Mesenchymal stem cell (in vitro differentiated cells and primary cell): ENCODE measurements around the gene CTNNA1.

Experiments
- DNase-seq: peaks from one replicate; pipeline ENCODE4 v3.0.0-alpha.2; 2013
- H2AFZ ChIP-seq: one replicate; pipeline ENCODE4 v1.6.1; 2013; ENCODE audit warnings: low read depth, mild to moderate bottlenecking, control low read depth, inconsistent platforms, low read length, moderate library complexity
- H2AK5ac ChIP-seq: 2 replicates; pipeline ENCODE4 v1.6.1; 2013; ENCODE audit warnings: low read length, moderate library complexity, mild to moderate bottlenecking, inconsistent platforms; ENCODE audit not compliant: severe bottlenecking
- H2BK120ac ChIP-seq: one replicate; pipeline ENCODE4 v1.6.1; 2013; ENCODE audit warnings: low read depth, mild to moderate bottlenecking, inconsistent platforms, low read length, moderate library complexity
- H2BK12ac ChIP-seq, 2 experiments: one replicate each; pipeline ENCODE4 v1.6.1; 2013; ENCODE audit warnings: inconsistent platforms in 2 of 2, low read length in 2 of 2, mild to moderate bottlenecking in 2 of 2, moderate library complexity in 2 of 2, control low read depth in 1 of 2
- H2BK15ac ChIP-seq: one replicate; pipeline ENCODE4 v1.6.1; 2013; ENCODE audit warnings: mild to moderate bottlenecking, low read depth, inconsistent platforms; ENCODE audit not compliant: poor library complexity, severe bottlenecking
- H2BK5ac ChIP-seq: 2 replicates; pipeline ENCODE4 v1.6.1; 2013; ENCODE audit warnings: low read depth, mild to moderate bottlenecking, low read length, control low read depth, inconsistent platforms; ENCODE audit not compliant: poor library complexity, severe bottlenecking
- H3K14ac ChIP-seq, 2 experiments: one replicate each; pipeline ENCODE4 v1.6.1; 2013; ENCODE audit warnings: inconsistent platforms in 2 of 2, low read length in 2 of 2, control low read depth in 1 of 2, mild to moderate bottlenecking in 1 of 2, moderate library complexity in 1 of 2
- H3K18ac ChIP-seq, 2 experiments: one replicate each; pipeline ENCODE4 v1.6.1; 2013; ENCODE audit warnings: inconsistent platforms in 2 of 2, low read length in 2 of 2, control low read depth in 1 of 2, low read depth in 1 of 2, mild to moderate bottlenecking in 1 of 2
- H3K23ac ChIP-seq, 2 experiments: one replicate each; pipeline ENCODE4 v1.6.1; 2013; ENCODE audit warnings: inconsistent platforms in 2 of 2, low read length in 2 of 2, mild to moderate bottlenecking in 2 of 2, moderate library complexity in 2 of 2, control low read depth in 1 of 2
- H3K27ac ChIP-seq: 2 replicates; pipeline ENCODE4 v1.5.1; 2013; ENCODE audit warnings: mild to moderate bottlenecking, moderate library complexity, low read length, control low read depth, inconsistent platforms; ENCODE audit not compliant: poor library complexity, severe bottlenecking
- H3K27me3 ChIP-seq, 2 experiments: 2 replicates each; pipeline versions ENCODE4 v1.6.1 to v1.7.0; 2013; ENCODE audit warnings: low read length in 2 of 2, mild to moderate bottlenecking in 2 of 2, moderate library complexity in 2 of 2, control low read depth in 1 of 2, inconsistent platforms in 1 of 2; ENCODE audit not compliant: control insufficient read depth in 1 of 2, insufficient read depth in 1 of 2
- H3K36me3 ChIP-seq, 2 experiments: 2 replicates each; pipeline versions ENCODE4 v1.6.1 to v1.7.0; 2013; ENCODE audit warnings: low read length in 2 of 2, control low read depth in 1 of 2, inconsistent platforms in 1 of 2, low read depth in 1 of 2, mild to moderate bottlenecking in 1 of 2; ENCODE audit not compliant: insufficient read depth in 2 of 2, control insufficient read depth in 1 of 2
- H3K4ac ChIP-seq, 2 experiments: one replicate each; pipeline ENCODE4 v1.6.1; 2013; ENCODE audit warnings: inconsistent platforms in 2 of 2, low read length in 2 of 2, mild to moderate bottlenecking in 2 of 2, moderate library complexity in 2 of 2, control low read depth in 1 of 2, low read depth in 1 of 2
- H3K4me1 ChIP-seq: 2 replicates; pipeline ENCODE4 v1.6.1; 2013; ENCODE audit warnings: low read depth, low read length, control low read depth; ENCODE audit not compliant: control insufficient read depth, insufficient read depth
- H3K4me2 ChIP-seq: 2 replicates; pipeline ENCODE4 v1.6.1; 2013; ENCODE audit warnings: low read length, mild to moderate bottlenecking, inconsistent platforms; ENCODE audit not compliant: poor library complexity, severe bottlenecking
- H3K4me3 ChIP-seq, 2 experiments: 2 replicates each; pipeline versions ENCODE4 v1.5.1 to v1.7.0; 2013; ENCODE audit warnings: low read length in 2 of 2, mild to moderate bottlenecking in 2 of 2, control low read depth in 1 of 2, low read depth in 1 of 2; ENCODE audit not compliant: insufficient read depth in 1 of 2
- H3K79me1 ChIP-seq: replicated peaks from 2 replicates; pipeline ENCODE4 v1.6.1; 2013; ENCODE audit warnings: mild to moderate bottlenecking, control low read depth, low read length, inconsistent platforms; ENCODE audit not compliant: poor library complexity, severe bottlenecking
- H3K9ac ChIP-seq: 2 replicates; pipeline ENCODE4 v1.7.0; 2013; ENCODE audit warnings: mild to moderate bottlenecking, low read length, moderate library complexity
- H3K9me3 ChIP-seq: 2 replicates; pipeline ENCODE4 v1.7.0; 2013; ENCODE audit warnings: mild to moderate bottlenecking, low read length; ENCODE audit not compliant: control insufficient read depth
- H4K8ac ChIP-seq: one replicate; pipeline ENCODE4 v1.6.1; 2013; ENCODE audit warnings: inconsistent platforms, mild to moderate bottlenecking, low read length, moderate library complexity
- H4K91ac ChIP-seq: one replicate; pipeline ENCODE4 v1.6.1; 2013; ENCODE audit warnings: mild to moderate bottlenecking, low read length, inconsistent platforms
- WGBS: methylation state at CpG from one replicate; pipeline ENCODE4 v1.1.7; 2013; ENCODE audit warnings: mixed read lengths; 5-methylcytosine and 5-hydroxymethylcytosine counted together

Gene CTNNA1

DNA sequence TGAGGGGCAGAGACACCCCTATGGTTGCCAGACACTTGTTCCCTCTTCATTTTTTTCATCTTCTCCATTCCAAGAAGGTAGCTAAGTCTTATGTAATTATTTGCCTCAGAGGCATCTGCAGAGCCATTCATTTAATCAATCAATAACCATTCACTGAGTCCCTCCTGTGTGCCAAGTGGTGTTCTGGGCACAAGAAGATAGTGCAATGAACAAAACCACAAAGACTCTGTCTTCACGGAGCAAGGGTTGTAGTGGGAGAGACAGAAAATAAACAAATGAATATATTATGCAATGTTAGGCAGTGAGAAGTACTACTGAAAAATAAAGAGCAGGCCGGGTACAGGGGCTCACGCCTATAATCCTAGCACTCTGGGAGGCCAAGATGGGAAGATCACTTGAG, 41.4 kb upstream of the CTNNA1 start:
- Histone ChIP-seq H2BK5ac (no peak overlapping the region), H2BK120ac (no peak overlapping the region), H3K4me2 (no peak overlapping the region), H2BK15ac (no peak overlapping the region), H2BK12ac (no peak overlapping the region), H3K27ac (no peak overlapping the region), H3K18ac (no peak overlapping the region), H3K27me3 (peaks cover 0 to 4% of the 10 kb centered on the region in 2 experiments), H4K8ac (no peak overlapping the region), H3K4me3 (no peak overlapping the region), H3K9ac (no peak overlapping the region), H3K23ac (no peak overlapping the region), H3K4me1 (peaks cover 5% of the 10 kb centered on the region), H3K4ac (no peak overlapping the region), H3K14ac (no peak overlapping the region), H2AFZ (no peak overlapping the region), H3K9me3 (no peaks in the 10 kb centered on the region), H4K91ac (no peak overlapping the region), H3K79me1 (no peaks in the 10 kb centered on the region), H3K36me3 (no peaks in the 10 kb centered on the region), H2AK5ac (no peak overlapping the region)
- DNase-seq = peak; percentile 50
- 65% methylated on average over 3 of the region's 3 CpGs for WGBS

- Histone ChIP-seq H4K91ac (no peak overlapping the region), H3K27ac (no peak overlapping the region), H4K8ac (no peak overlapping the region), H3K4me3 (no peak overlapping the region), H3K79me1 (no peaks in the 10 kb centered on the region), H2AK5ac (no peak overlapping the region), H2AFZ (no peak overlapping the region), H3K4me2 (no peak overlapping the region), H3K4ac (no peak overlapping the region), H3K23ac (no peak overlapping the region), H3K4me1 (peaks cover 5% of the 10 kb centered on the region), H3K18ac (no peak overlapping the region), H3K9ac (no peak overlapping the region), H2BK12ac (no peak overlapping the region), H2BK15ac (no peak overlapping the region), H3K36me3 (no peaks in the 10 kb centered on the region), H3K9me3 (no peaks in the 10 kb centered on the region), H3K14ac (no peak overlapping the region), H3K27me3 (peaks cover 0 to 4% of the 10 kb centered on the region in 2 experiments), H2BK5ac (no peak overlapping the region), H2BK120ac (no peak overlapping the region)
- no peak for DNase-seq
- WGBS = 90% methylated on average over 6 of the region's 8 CpGs
These were observed 40.9 kb upstream of the CTNNA1 start for GRCh38 chr5:138712324-138712723.

DNA sequence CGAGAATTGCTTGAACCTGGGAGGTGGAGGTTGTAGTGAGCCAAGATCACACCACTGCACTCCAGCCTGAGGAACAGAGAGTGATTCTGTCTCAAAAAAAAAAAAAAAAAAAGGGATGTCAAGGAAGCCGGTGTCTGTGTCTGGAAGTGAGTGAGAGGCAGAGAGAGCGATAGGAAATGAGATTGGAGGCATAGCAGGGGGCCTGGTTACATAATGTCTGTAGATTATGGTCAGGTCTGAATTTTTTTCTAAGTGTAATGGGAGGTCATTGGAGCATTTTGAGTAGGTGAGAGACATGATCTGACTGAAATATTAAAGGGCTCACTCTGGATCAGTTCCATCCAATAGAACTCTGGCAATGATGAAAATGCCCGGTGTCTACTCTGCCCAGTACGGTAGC, 40.4 kb upstream of the CTNNA1 start:
- H4K8ac ChIP-seq = no peak overlapping the region
- H2BK120ac ChIP-seq = no peak overlapping the region
- no peak overlapping the region for H2AK5ac ChIP-seq
- no peak overlapping the region for H2BK15ac ChIP-seq
- H3K14ac ChIP-seq = no peak overlapping the region
- no peak overlapping the region for H2AFZ ChIP-seq
- no peak for DNase-seq
- H3K4ac ChIP-seq = no peak overlapping the region
- H3K4me2 ChIP-seq = no peak overlapping the region
- H3K9ac ChIP-seq = no peak overlapping the region
- H3K36me3 ChIP-seq = no peaks in the 10 kb centered on the region
- WGBS = 95% methylated on average over 5 of the region's 5 CpGs
- no peak overlapping the region for H3K23ac ChIP-seq
- H3K27ac ChIP-seq = no peak overlapping the region
- H2BK12ac ChIP-seq = no peak overlapping the region
- no peak overlapping the region for H4K91ac ChIP-seq
- H3K9me3 ChIP-seq = no peaks in the 10 kb centered on the region
- no peak overlapping the region for H2BK5ac ChIP-seq
- no peak overlapping the region for H3K4me3 ChIP-seq
- no peak overlapping the region for H3K18ac ChIP-seq
- H3K27me3 ChIP-seq = peaks cover 0 to 4% of the 10 kb centered on the region in 2 experiments
- H3K4me1 ChIP-seq = peaks cover 5% of the 10 kb centered on the region
- H3K79me1 ChIP-seq = no peaks in the 10 kb centered on the region

- H3K27me3 ChIP-seq = peaks cover 0 to 4% of the 10 kb centered on the region in 2 experiments
- H2AFZ ChIP-seq = no peak overlapping the region
- H4K91ac ChIP-seq = no peak overlapping the region
These were observed 40.0 kb upstream of the CTNNA1 start for GRCh38 chr5:138713247-138713646.

More at GRCh38 chr5:138713247-138713646, 40.0 kb upstream of the CTNNA1 start:
- Histone ChIP-seq H3K9me3 (no peaks in the 10 kb centered on the region), H2BK15ac (no peak overlapping the region), H2BK12ac (no peak overlapping the region), H3K4me1 (peaks cover 5% of the 10 kb centered on the region), H3K36me3 (no peaks in the 10 kb centered on the region), H3K27ac (no peak overlapping the region), H2BK5ac (no peak overlapping the region), H3K4me3 (no peak overlapping the region), H3K18ac (no peak overlapping the region), H4K8ac (no peak overlapping the region), H3K14ac (no peak overlapping the region), H3K9ac (no peak overlapping the region), H3K79me1 (no peaks in the 10 kb centered on the region), H2AK5ac (no peak overlapping the region), H3K4me2 (no peak overlapping the region), H3K4ac (no peak overlapping the region), H2BK120ac (no peak overlapping the region), H3K23ac (no peak overlapping the region)
- DNase-seq = no peak
